ENCODE data around the gene DGKZ. TPM values are rescaled to one million over a fixed set of nuclear protein-coding genes. Genes with fewer than 3 reads are reported as not detected.

DGKZ gene
- total RNA-seq, 1 donor from 2014 or later: 103 TPM

Small RNAs within 50 kb of the gene (microRNA-seq; reads per million reads assigned to microRNA genes)
- not detected for gene MIR4688

Other genes starting within 250 kb of the DGKZ start
- 8.2 and 13.5 TPM in 2 replicates for gene PHF21A, start 226.0 kb upstream of the DGKZ start, total RNA-seq
- gene CREB3L1, start 69.8 kb upstream of the DGKZ start, total RNA-seq: 19.7 and 23.6 TPM in 2 replicates
- 147 and 185 TPM in 2 replicates for gene MDK, start 34.2 kb downstream of the DGKZ start, total RNA-seq
- 0.19 TPM in 1 of 2 replicates, not detected in the other for gene CHRM4, start 44.3 kb downstream of the DGKZ start, total RNA-seq
- gene AMBRA1, start 246.6 kb downstream of the DGKZ start, total RNA-seq: 18.7 and 30.9 TPM in 2 replicates

All from myocyte (in vitro differentiated cells).